Psoas muscle (tissue), 8 donors: Measurements from ENCODE around the gene EID2B. TPM values are rescaled to one million over a fixed set of nuclear protein-coding genes. Genes with fewer than 3 reads are reported as not detected.

Source experiments
- ATAC-seq, 4 donors: fragments of 200-7000 bp; cut with Tn5 transposase; one replicate each; pipeline ENCODE4 v1.9.1; 2020; ENCODE audit warnings: moderate library complexity in 3 of 4, mild to moderate bottlenecking in 2 of 4
- DNase-seq, 2 donors: peaks; one replicate each; pipeline ENCODE4 v3.0.0-alpha.2; 2020
- H3K27ac ChIP-seq: fragments of 200-600 bp; one replicate; pipeline ENCODE4 v1.8.0; 2022
- H3K27me3 ChIP-seq, 3 donors: fragments of 200-600 bp in 1 of 3; one replicate each; pipeline versions ENCODE4 v1.6.1 to v1.8.0; 2013 to 2022; ENCODE audit warnings: low read length in 2 of 3, mild to moderate bottlenecking in 2 of 3, moderate library complexity in 1 of 3; ENCODE audit not compliant: insufficient read depth in 3 of 3
- H3K36me3 ChIP-seq, 2 donors: fragments of 200-600 bp in 1 of 2; one replicate each; pipeline versions ENCODE4 v1.6.1 to v1.8.0; 2013 to 2022; ENCODE audit warnings: low read depth in 1 of 2, mild to moderate bottlenecking in 1 of 2, moderate library complexity in 1 of 2; ENCODE audit not compliant: insufficient read depth in 1 of 2
- H3K4me1 ChIP-seq: fragments of 200-600 bp; one replicate; pipeline ENCODE4 v1.8.0; 2022
- H3K4me3 ChIP-seq: fragments of 200-600 bp; one replicate; pipeline ENCODE4 v1.8.0; 2022; ENCODE audit warnings: mild to moderate bottlenecking
- H3K9me3 ChIP-seq: fragments of 200-600 bp; one replicate; pipeline ENCODE4 v1.8.0; 2022
- WGBS, 3 donors: extraction: QIAGEN DNeasy Blood & Tissue Kit; methylation state at CpG; one replicate each; pipeline versions ENCODE4 v1.1.6 to v1.1.7; 2013; 5-methylcytosine and 5-hydroxymethylcytosine counted together
- intact Hi-C, 2 donors: fragments of 100-400 bp; cut with DNase I; formaldehyde crosslinking; loops; one replicate each; pipeline versions ENCODE4 v1.11.0 to v1.14.2; 2022
- polyA plus RNA-seq, 3 donors: library from polyadenylated mRNA; stranded (reverse); fragments of 200-250 nt; gene quantifications; one replicate each; pipeline ENCODE4 v1.2.3, GENCODE V29; 2013
- total RNA-seq, 4 donors: library from RNA; stranded (reverse); fragmentation: NEBNext Ultra II Directional in 2 of 4; extraction: Animal tissue kit (Norgen Biotek cat#: 25700) in 2 of 4; gene quantifications; one replicate each; pipeline versions ENCODE4 v1.2.1 to v1.2.4, GENCODE V29; 2021 to 2023
- TF ChIP-seq, protein P1 (sequence below): fragments of 200-600 bp; IDR thresholded peaks from one replicate; pipeline ENCODE4 v1.8.0; 2022; ENCODE audit warnings: antibody characterized with exemption
- donor health status: healthy with polysubstance abuse.
- donor health status: DM: no; HTN: no; CAD: no; lungs with moderate emphysema.
- donor health status: Bipolar disorder and iron deficiency.
- donor health status: healthy.
- donor health status: DM: yes; HTN: yes; CAD: no.
- donor health status: DM: no; HTN: no; CAD: no.
- donor health status: DM: no; HTN: no; CAD: no.
- donor health status: DM: yes; HTN: yes; CAD: no.

EID2B gene
- total and polyA plus RNA-seq, 7 donors = 0.71 to 9.0 (median 1.7) TPM

DNA sequence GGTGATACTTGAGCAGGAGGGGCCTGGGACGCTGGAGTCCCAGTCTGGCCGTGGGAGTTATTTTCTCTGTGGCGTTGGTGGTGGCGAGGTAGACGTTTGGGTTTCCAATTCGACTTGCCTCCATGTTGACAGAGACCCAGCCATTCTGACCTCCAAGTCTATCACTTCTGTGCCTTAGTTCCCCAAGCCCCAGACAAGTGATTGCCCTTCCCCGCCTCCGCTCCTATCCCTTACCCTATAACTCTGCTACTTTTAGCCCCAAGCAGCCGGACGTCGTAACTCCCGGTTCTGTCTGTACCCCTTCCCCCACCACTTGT is 51.5 kb downstream of the EID2B start:
- DNase-seq (no peak), ATAC-seq (no peak)
- no peaks in the 10 kb centered on the region for H3K27me3 ChIP-seq
- peak overlapping the region; percentile 95 for H3K27ac ChIP-seq
- 1% methylated on average over 12 of the region's 12 CpGs for WGBS, 3 donors
- H3K4me1 ChIP-seq = peaks cover 10% of the 10 kb centered on the region
- TF ChIP-seq, protein P1, sequence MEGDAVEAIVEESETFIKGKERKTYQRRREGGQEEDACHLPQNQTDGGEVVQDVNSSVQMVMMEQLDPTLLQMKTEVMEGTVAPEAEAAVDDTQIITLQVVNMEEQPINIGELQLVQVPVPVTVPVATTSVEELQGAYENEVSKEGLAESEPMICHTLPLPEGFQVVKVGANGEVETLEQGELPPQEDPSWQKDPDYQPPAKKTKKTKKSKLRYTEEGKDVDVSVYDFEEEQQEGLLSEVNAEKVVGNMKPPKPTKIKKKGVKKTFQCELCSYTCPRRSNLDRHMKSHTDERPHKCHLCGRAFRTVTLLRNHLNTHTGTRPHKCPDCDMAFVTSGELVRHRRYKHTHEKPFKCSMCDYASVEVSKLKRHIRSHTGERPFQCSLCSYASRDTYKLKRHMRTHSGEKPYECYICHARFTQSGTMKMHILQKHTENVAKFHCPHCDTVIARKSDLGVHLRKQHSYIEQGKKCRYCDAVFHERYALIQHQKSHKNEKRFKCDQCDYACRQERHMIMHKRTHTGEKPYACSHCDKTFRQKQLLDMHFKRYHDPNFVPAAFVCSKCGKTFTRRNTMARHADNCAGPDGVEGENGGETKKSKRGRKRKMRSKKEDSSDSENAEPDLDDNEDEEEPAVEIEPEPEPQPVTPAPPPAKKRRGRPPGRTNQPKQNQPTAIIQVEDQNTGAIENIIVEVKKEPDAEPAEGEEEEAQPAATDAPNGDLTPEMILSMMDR = no peak
- H3K36me3 ChIP-seq = peaks cover 0 to 48% of the 10 kb centered on the region in 2 donors
- H3K9me3 ChIP-seq = no peaks in the 10 kb centered on the region
- H3K4me3 ChIP-seq = peak overlapping the region; percentile 97
- intact Hi-C loops = no loop called here

Other genes with a start within 250 kb of the EID2B start
- gene IFNL1, start 236.4 kb downstream of the EID2B start, total RNA-seq = not detected
- not detected for gene IFNL1, start 236.4 kb downstream of the EID2B start, polyA plus RNA-seq
- under 1 TPM in 3 of 4 donors, not detected in 1; 0.07 to 0.24 (median 0.08) TPM for gene LRFN1, start 212.0 kb downstream of the EID2B start, total RNA-seq
- gene LRFN1, start 212.0 kb downstream of the EID2B start, polyA plus RNA-seq = under 1 TPM; 0.04 to 0.08 (median 0.08) TPM
- gene GMFG, start 196.8 kb downstream of the EID2B start, total RNA-seq = 10 to 100 TPM in 2 of 4 donors, 1 to 10 TPM in 2; 7.6 to 13.0 (median 10.9) TPM
- 10 to 100 TPM in 2 of 3 donors, 1 to 10 TPM in 1; 6.3 to 15.9 (median 10.5) TPM for gene GMFG, start 196.8 kb downstream of the EID2B start, polyA plus RNA-seq
- gene SAMD4B, start 190.4 kb downstream of the EID2B start, total RNA-seq = 10 to 100 TPM; 34.7 to 66.4 (median 51.7) TPM
- gene SAMD4B, start 190.4 kb downstream of the EID2B start, polyA plus RNA-seq = 10 to 100 TPM; 42.0 to 97.5 (median 58.4) TPM
- gene PAF1, start 141.7 kb downstream of the EID2B start, total RNA-seq = 10 to 100 TPM; 33.7 to 38.0 (median 34.6) TPM
- gene PAF1, start 141.7 kb downstream of the EID2B start, polyA plus RNA-seq = 10 to 100 TPM; 34.1 to 58.0 (median 37.6) TPM
- 10 to 100 TPM; 25.0 to 33.6 (median 30.2) TPM for gene MED29, start 141.5 kb downstream of the EID2B start, total RNA-seq
- 10 to 100 TPM; 25.0 to 51.7 (median 26.9) TPM for gene MED29, start 141.5 kb downstream of the EID2B start, polyA plus RNA-seq
- 100 to 1,000 TPM in 3 of 4 donors, 10 to 100 TPM in 1; 32.1 to 391 (median 184) TPM for gene ZFP36, start 126.0 kb downstream of the EID2B start, total RNA-seq
- 100 to 1,000 TPM in 1 of 3 donors, 10 to 100 TPM in 2; 80.8 to 178 (median 83.3) TPM for gene ZFP36, start 126.0 kb downstream of the EID2B start, polyA plus RNA-seq
- gene PLEKHG2, start 120.2 kb downstream of the EID2B start, total RNA-seq = 1 to 10 TPM; 6.8 to 8.0 (median 7.4) TPM
- gene PLEKHG2, start 120.2 kb downstream of the EID2B start, polyA plus RNA-seq = 1 to 10 TPM; 2.4 to 3.0 (median 2.7) TPM
- gene RPS16, start 96.9 kb downstream of the EID2B start, total RNA-seq = 1,000 to 10,000 TPM; 1,186 to 1,958 (median 1,553) TPM
- 1,000 to 10,000 TPM; 2,324 to 3,255 (median 2,994) TPM for gene RPS16, start 96.9 kb downstream of the EID2B start, polyA plus RNA-seq
- 10 to 100 TPM; 60.7 to 88.6 (median 80.2) TPM for gene SUPT5H, start 87.3 kb downstream of the EID2B start, total RNA-seq
- gene SUPT5H, start 87.3 kb downstream of the EID2B start, polyA plus RNA-seq = 10 to 100 TPM; 63.1 to 97.1 (median 88.0) TPM
- gene TIMM50, start 52.0 kb downstream of the EID2B start, total RNA-seq = 100 to 1,000 TPM in 1 of 4 donors, 10 to 100 TPM in 3; 70.5 to 105 (median 75.7) TPM
- gene TIMM50, start 52.0 kb downstream of the EID2B start, polyA plus RNA-seq = 100 to 1,000 TPM in 1 of 3 donors, 10 to 100 TPM in 2; 86.1 to 189 (median 95.0) TPM
- gene DLL3, start 33.9 kb downstream of the EID2B start, total RNA-seq = under 1 TPM in 1 of 4 donors, not detected in 3; 0.14 TPM
- under 1 TPM in 1 of 3 donors, not detected in 2; 0.03 TPM for gene DLL3, start 33.9 kb downstream of the EID2B start, polyA plus RNA-seq
- not detected for gene SELENOV, start 17.7 kb downstream of the EID2B start, total RNA-seq
- not detected for gene SELENOV, start 17.7 kb downstream of the EID2B start, polyA plus RNA-seq
- 10 to 100 TPM in 3 of 4 donors, 1 to 10 TPM in 1; 7.6 to 13.2 (median 10.8) TPM for gene EID2, start 7.3 kb upstream of the EID2B start, total RNA-seq
- gene EID2, start 7.3 kb upstream of the EID2B start, polyA plus RNA-seq = 10 to 100 TPM in 1 of 3 donors, 1 to 10 TPM in 2; 7.7 to 15.7 (median 9.3) TPM
- not detected for gene LGALS13, start 69.7 kb upstream of the EID2B start, total RNA-seq
- gene LGALS13, start 69.7 kb upstream of the EID2B start, polyA plus RNA-seq = not detected
- gene LGALS16, start 123.1 kb upstream of the EID2B start, total RNA-seq = not detected
- gene LGALS16, start 123.1 kb upstream of the EID2B start, polyA plus RNA-seq = not detected
- gene LGALS14, start 171.6 kb upstream of the EID2B start, total RNA-seq = not detected
- not detected for gene LGALS14, start 171.6 kb upstream of the EID2B start, polyA plus RNA-seq
- gene CLC, start 205.2 kb upstream of the EID2B start, total RNA-seq = under 1 TPM in 1 of 4 donors, not detected in 3; 0.59 TPM
- gene CLC, start 205.2 kb upstream of the EID2B start, polyA plus RNA-seq = not detected
- gene LEUTX, start 246.0 kb upstream of the EID2B start, total RNA-seq = not detected
- not detected for gene LEUTX, start 246.0 kb upstream of the EID2B start, polyA plus RNA-seq